ENCODE data around the gene RAB25.

The RAB25 gene

DNA sequence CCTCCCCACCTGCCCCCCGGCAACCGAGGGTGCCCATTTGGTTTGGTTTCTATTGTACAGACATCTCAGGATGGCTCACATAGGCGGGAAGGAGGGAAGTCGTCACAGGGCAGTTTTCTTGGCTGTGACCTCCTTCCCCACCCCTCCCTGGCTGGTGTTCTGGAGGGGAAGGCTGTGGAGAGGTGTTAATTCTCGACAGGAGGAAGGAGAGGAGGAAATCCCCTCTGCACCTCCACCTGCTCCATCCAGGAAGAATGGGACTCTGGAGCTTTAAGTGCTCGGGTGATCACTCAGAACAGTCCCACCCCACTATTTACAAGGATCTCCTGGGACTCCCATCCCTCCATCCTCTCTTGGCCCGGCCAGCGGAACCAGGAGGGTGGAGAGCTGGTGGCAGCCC is 13.7 kb downstream of the RAB25 start:
- Histone ChIP-seq H3K4me3 (ENCODE audit: low read length) (no peak overlapping the region), H3K27ac (ENCODE audit: low read depth, low read length) (no peak overlapping the region), H3K4me2 (ENCODE audit: low read length) (peak overlapping the region; percentile 93), H3K36me3 (ENCODE audit: control insufficient read depth, low read length) (peaks cover 6% of the 10 kb centered on the region; the same call in 1 of the 2 replicates), H3K27me3 (ENCODE audit: control insufficient read depth, low read length) (peaks cover 4% of the 10 kb centered on the region), H3K9me2 (replicated peaks; ENCODE audit: control insufficient read depth, low read length) (no peaks in the 10 kb centered on the region), H3K9me3 (ENCODE audit: control insufficient read depth, insufficient read depth, low read length) (no peaks in the 10 kb centered on the region), H3K79me2 (ENCODE audit: control insufficient read depth, low read length) (peaks cover 18% of the 10 kb centered on the region), H4K20me1 (ENCODE audit: control insufficient read depth, insufficient read depth, low read depth, low read length) (no peaks in the 10 kb centered on the region), H3K4me1 (ENCODE audit: control insufficient read depth, low read length) (peaks cover 33% of the 10 kb centered on the region), H3F3A (ENCODE audit: control insufficient read depth, insufficient read depth) (peaks cover 17% of the 10 kb centered on the region)
- TF ChIP-seq, protein P1, sequence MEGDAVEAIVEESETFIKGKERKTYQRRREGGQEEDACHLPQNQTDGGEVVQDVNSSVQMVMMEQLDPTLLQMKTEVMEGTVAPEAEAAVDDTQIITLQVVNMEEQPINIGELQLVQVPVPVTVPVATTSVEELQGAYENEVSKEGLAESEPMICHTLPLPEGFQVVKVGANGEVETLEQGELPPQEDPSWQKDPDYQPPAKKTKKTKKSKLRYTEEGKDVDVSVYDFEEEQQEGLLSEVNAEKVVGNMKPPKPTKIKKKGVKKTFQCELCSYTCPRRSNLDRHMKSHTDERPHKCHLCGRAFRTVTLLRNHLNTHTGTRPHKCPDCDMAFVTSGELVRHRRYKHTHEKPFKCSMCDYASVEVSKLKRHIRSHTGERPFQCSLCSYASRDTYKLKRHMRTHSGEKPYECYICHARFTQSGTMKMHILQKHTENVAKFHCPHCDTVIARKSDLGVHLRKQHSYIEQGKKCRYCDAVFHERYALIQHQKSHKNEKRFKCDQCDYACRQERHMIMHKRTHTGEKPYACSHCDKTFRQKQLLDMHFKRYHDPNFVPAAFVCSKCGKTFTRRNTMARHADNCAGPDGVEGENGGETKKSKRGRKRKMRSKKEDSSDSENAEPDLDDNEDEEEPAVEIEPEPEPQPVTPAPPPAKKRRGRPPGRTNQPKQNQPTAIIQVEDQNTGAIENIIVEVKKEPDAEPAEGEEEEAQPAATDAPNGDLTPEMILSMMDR (IDR thresholded peaks at IDR 0.05; ENCODE audit: low read depth, low read length, poor library complexity, severe bottlenecking): no peak
- TF ChIP-seq EZH2phosphoT487 (IDR thresholded peaks at IDR 0.05; ENCODE audit: borderline replicate concordance, low read length): no peak

GRCh38 chr1:156075162-156075561 is 14.2 kb downstream of the RAB25 start:
- Histone ChIP-seq H3K9me3 (ENCODE audit: control insufficient read depth, insufficient read depth, low read length) (no peaks in the 10 kb centered on the region), H3K27me3 (ENCODE audit: control insufficient read depth, low read length) (peaks cover 4% of the 10 kb centered on the region), H3K4me2 (ENCODE audit: low read length) (peak overlapping the region; percentile 93), H4K20me1 (ENCODE audit: control insufficient read depth, insufficient read depth, low read depth, low read length) (no peaks in the 10 kb centered on the region), H3K79me2 (ENCODE audit: control insufficient read depth, low read length) (peaks cover 18% of the 10 kb centered on the region), H3K27ac (ENCODE audit: low read depth, low read length) (no peak overlapping the region), H3K9me2 (replicated peaks; ENCODE audit: control insufficient read depth, low read length) (no peaks in the 10 kb centered on the region), H3F3A (ENCODE audit: control insufficient read depth, insufficient read depth) (peaks cover 19% of the 10 kb centered on the region), H3K36me3 (ENCODE audit: control insufficient read depth, low read length) (peaks cover 6% of the 10 kb centered on the region; the same call in 1 of the 2 replicates), H3K4me3 (ENCODE audit: low read length) (peak overlapping the region; percentile 94), H3K4me1 (ENCODE audit: control insufficient read depth, low read length) (peaks cover 33% of the 10 kb centered on the region)
- TF ChIP-seq EZH2phosphoT487 (IDR thresholded peaks at IDR 0.05; ENCODE audit: borderline replicate concordance, low read length): no peak
- TF ChIP-seq, protein P1 (IDR thresholded peaks at IDR 0.05; ENCODE audit: low read depth, low read length, poor library complexity, severe bottlenecking): no peak

- peaks cover 18% of the 10 kb centered on the region for H3K79me2 ChIP-seq (ENCODE audit: control insufficient read depth, low read length)
- peaks cover under 1% of the 10 kb centered on the region; the same call in 1 of the 2 replicates for H3K27me3 ChIP-seq (ENCODE audit: control insufficient read depth, low read length)
- H3K9me3 ChIP-seq (ENCODE audit: control insufficient read depth, insufficient read depth, low read length): no peaks in the 10 kb centered on the region
- no peaks in the 10 kb centered on the region for H4K20me1 ChIP-seq (ENCODE audit: control insufficient read depth, insufficient read depth, low read depth, low read length)
- peak overlapping the region; percentile 94 for H3K4me3 ChIP-seq (ENCODE audit: low read length)
- TF ChIP-seq, protein P1 (IDR thresholded peaks at IDR 0.05; ENCODE audit: low read depth, low read length, poor library complexity, severe bottlenecking): no peak
- TF ChIP-seq EZH2phosphoT487 (IDR thresholded peaks at IDR 0.05; ENCODE audit: borderline replicate concordance, low read length): no peak
- H3K4me1 ChIP-seq (ENCODE audit: control insufficient read depth, low read length): peaks cover 33% of the 10 kb centered on the region
- H3K27ac ChIP-seq (ENCODE audit: low read depth, low read length): no peak overlapping the region
- H3K36me3 ChIP-seq (ENCODE audit: control insufficient read depth, low read length): peaks cover 6% of the 10 kb centered on the region; the same call in 1 of the 2 replicates
- H3K4me2 ChIP-seq (ENCODE audit: low read length): peak overlapping the region; percentile 93
- no peaks in the 10 kb centered on the region for H3K9me2 ChIP-seq (replicated peaks; ENCODE audit: control insufficient read depth, low read length)
- peaks cover 19% of the 10 kb centered on the region for H3F3A ChIP-seq (ENCODE audit: control insufficient read depth, insufficient read depth)
Observed at GRCh38 chr1:156075775-156076204, 14.8 kb downstream of the RAB25 start.

Measured in DOHH2 (cell line).